ENCODE results near the gene PKNOX2.

- no peak for TF ChIP-seq POLR2A (IDR thresholded peaks at IDR 0.05; ENCODE audit: low read depth, low read length)
- TF ChIP-seq TAF1 (IDR thresholded peaks at IDR 0.05; ENCODE audit: borderline replicate concordance, low read depth, low read length), result no peak
- no peak for TF ChIP-seq POLR2AphosphoS5 (IDR thresholded peaks at IDR 0.05; ENCODE audit: low read depth, low read length)
Observed at GRCh38 chr11:125376117-125376516, 211.6 kb downstream of the PKNOX2 start.

Data from GM12892 (cell line).